Sigmoid colon (tissue), 7 donors: Measurements from ENCODE around the gene SPEM2. TPM values are rescaled to one million over a fixed set of nuclear protein-coding genes. Genes with fewer than 3 reads are reported as not detected.

Experiments
- polyA plus RNA-seq, 3 donors: library from polyadenylated mRNA; stranded (reverse); fragments of 200-250 nt; gene quantifications; one replicate each; pipeline ENCODE4 v1.2.3, GENCODE V29; 2013
- total RNA-seq, 4 donors: library from RNA; depleted of rRNA; stranded (reverse); fragments of >200 nt; gene quantifications; one replicate each; pipeline ENCODE4 v1.1.0, GENCODE V29; 2016
- donor health status: healthy with polysubstance abuse.
- donor health status: Bipolar disorder and iron deficiency.
- donor health status: healthy.

SPEM2 gene
- total and polyA plus RNA-seq, 7 donors: not detected

Other genes starting within 250 kb of the SPEM2 start
Only the 30 nearest of the 39 such genes appear.
- gene GABARAP, start 183.2 kb upstream of the SPEM2 start, total RNA-seq: 100 to 1,000 TPM; 147 to 645 (median 552) TPM
- gene GABARAP, start 183.2 kb upstream of the SPEM2 start, polyA plus RNA-seq: 1,000 to 10,000 TPM in 2 of 3 donors, 100 to 1,000 TPM in 1; 572 to 1,215 (median 1,036) TPM
- 10 to 100 TPM; 43.9 to 76.4 (median 53.0) TPM for gene CTDNEP1, start 173.9 kb upstream of the SPEM2 start, total RNA-seq
- 100 to 1,000 TPM in 1 of 3 donors, 10 to 100 TPM in 2; 80.2 to 110 (median 82.9) TPM for gene CTDNEP1, start 173.9 kb upstream of the SPEM2 start, polyA plus RNA-seq
- gene ELP5, start 173.4 kb upstream of the SPEM2 start, total RNA-seq: 10 to 100 TPM; 28.4 to 40.0 (median 34.2) TPM
- gene ELP5, start 173.4 kb upstream of the SPEM2 start, polyA plus RNA-seq: 10 to 100 TPM; 32.4 to 70.9 (median 42.9) TPM
- gene CLDN7, start 163.1 kb upstream of the SPEM2 start, total RNA-seq: 1 to 10 TPM in 3 of 4 donors, not detected in 1; 1.1 to 2.6 (median 1.9) TPM
- 100 to 1,000 TPM; 181 to 963 (median 332) TPM for gene CLDN7, start 163.1 kb upstream of the SPEM2 start, polyA plus RNA-seq
- gene SLC2A4, start 143.9 kb upstream of the SPEM2 start, total RNA-seq: 100 to 1,000 TPM in 2 of 4 donors, 10 to 100 TPM in 2; 72.9 to 127 (median 94.7) TPM
- gene SLC2A4, start 143.9 kb upstream of the SPEM2 start, polyA plus RNA-seq: 1 to 10 TPM in 2 of 3 donors, under 1 TPM in 1; 0.60 to 7.9 (median 2.8) TPM
- 1 to 10 TPM in 3 of 4 donors, under 1 TPM in 1; 0.28 to 2.5 (median 1.5) TPM for gene YBX2, start 131.0 kb upstream of the SPEM2 start, total RNA-seq
- gene YBX2, start 131.0 kb upstream of the SPEM2 start, polyA plus RNA-seq: 10 to 100 TPM in 2 of 3 donors, 1 to 10 TPM in 1; 4.8 to 37.6 (median 20.1) TPM
- gene EIF5A, start 118.0 kb upstream of the SPEM2 start, total RNA-seq: 100 to 1,000 TPM; 104 to 156 (median 125) TPM
- 100 to 1,000 TPM; 315 to 603 (median 403) TPM for gene EIF5A, start 118.0 kb upstream of the SPEM2 start, polyA plus RNA-seq
- gene GPS2, start 110.3 kb upstream of the SPEM2 start, total RNA-seq: 100 to 1,000 TPM in 1 of 4 donors, 10 to 100 TPM in 3; 82.3 to 114 (median 85.4) TPM
- gene GPS2, start 110.3 kb upstream of the SPEM2 start, polyA plus RNA-seq: 100 to 1,000 TPM in 1 of 3 donors, 10 to 100 TPM in 2; 67.9 to 113 (median 77.2) TPM
- gene NEURL4, start 96.3 kb upstream of the SPEM2 start, total RNA-seq: 10 to 100 TPM; 14.3 to 29.6 (median 17.6) TPM
- gene NEURL4, start 96.3 kb upstream of the SPEM2 start, polyA plus RNA-seq: 10 to 100 TPM in 1 of 3 donors, 1 to 10 TPM in 2; 6.0 to 31.6 (median 6.0) TPM
- 1 to 10 TPM; 1.1 to 3.9 (median 2.9) TPM for gene ACAP1, start 89.1 kb upstream of the SPEM2 start, total RNA-seq
- gene ACAP1, start 89.1 kb upstream of the SPEM2 start, polyA plus RNA-seq: 10 to 100 TPM in 1 of 3 donors, 1 to 10 TPM in 2; 1.2 to 55.8 (median 1.4) TPM
- 1 to 10 TPM; 4.4 to 6.4 (median 5.5) TPM for gene KCTD11, start 73.5 kb upstream of the SPEM2 start, total RNA-seq
- gene KCTD11, start 73.5 kb upstream of the SPEM2 start, polyA plus RNA-seq: 10 to 100 TPM in 1 of 3 donors, 1 to 10 TPM in 2; 6.2 to 11.7 (median 9.0) TPM
- not detected for gene TMEM95, start 70.5 kb upstream of the SPEM2 start, total RNA-seq
- not detected for gene TMEM95, start 70.5 kb upstream of the SPEM2 start, polyA plus RNA-seq
- 1 to 10 TPM; 2.1 to 5.4 (median 3.4) TPM for gene TNK1, start 44.5 kb upstream of the SPEM2 start, total RNA-seq
- gene TNK1, start 44.5 kb upstream of the SPEM2 start, polyA plus RNA-seq: 10 to 100 TPM in 2 of 3 donors, 1 to 10 TPM in 1; 8.4 to 14.6 (median 10.4) TPM
- 10 to 100 TPM; 10.4 to 18.3 (median 14.2) TPM for gene PLSCR3, start 31.1 kb upstream of the SPEM2 start, total RNA-seq
- 10 to 100 TPM; 11.6 to 27.2 (median 18.0) TPM for gene PLSCR3, start 31.1 kb upstream of the SPEM2 start, polyA plus RNA-seq
- gene TMEM256, start 21.5 kb upstream of the SPEM2 start, total RNA-seq: 100 to 1,000 TPM in 2 of 4 donors, 10 to 100 TPM in 2; 19.0 to 152 (median 99.7) TPM
- 100 to 1,000 TPM; 150 to 357 (median 235) TPM for gene TMEM256, start 21.5 kb upstream of the SPEM2 start, polyA plus RNA-seq
- 10 to 100 TPM in 2 of 4 donors, 1 to 10 TPM in 2; 6.8 to 18.8 (median 10.4) TPM for gene NLGN2, start 17.8 kb upstream of the SPEM2 start, total RNA-seq
- gene NLGN2, start 17.8 kb upstream of the SPEM2 start, polyA plus RNA-seq: 1 to 10 TPM in 1 of 3 donors, under 1 TPM in 2; 0.60 to 8.9 (median 0.69) TPM
- gene SPEM1, start 5.3 kb upstream of the SPEM2 start, total RNA-seq: not detected
- not detected for gene SPEM1, start 5.3 kb upstream of the SPEM2 start, polyA plus RNA-seq
- gene SPEM3, start 3.2 kb downstream of the SPEM2 start, total RNA-seq: not detected
- gene SPEM3, start 3.2 kb downstream of the SPEM2 start, polyA plus RNA-seq: not detected
- 1 to 10 TPM; 1.2 to 2.5 (median 1.6) TPM for gene TMEM102, start 9.8 kb downstream of the SPEM2 start, total RNA-seq
- gene TMEM102, start 9.8 kb downstream of the SPEM2 start, polyA plus RNA-seq: 10 to 100 TPM in 1 of 3 donors, 1 to 10 TPM in 2; 6.6 to 14.5 (median 8.1) TPM
- under 1 TPM in 1 of 4 donors, not detected in 3; 0.36 TPM for gene FGF11, start 13.9 kb downstream of the SPEM2 start, total RNA-seq
- gene FGF11, start 13.9 kb downstream of the SPEM2 start, polyA plus RNA-seq: 1 to 10 TPM in 1 of 3 donors, under 1 TPM in 1, not detected in 1; 0.69 to 2.8 TPM
- gene CHRNB1, start 19.4 kb downstream of the SPEM2 start, total RNA-seq: 1 to 10 TPM; 4.2 to 8.1 (median 6.5) TPM
- gene CHRNB1, start 19.4 kb downstream of the SPEM2 start, polyA plus RNA-seq: 10 to 100 TPM in 2 of 3 donors, 1 to 10 TPM in 1; 7.2 to 13.2 (median 11.2) TPM
- 10 to 100 TPM; 42.5 to 56.5 (median 45.3) TPM for gene ZBTB4, start 54.0 kb downstream of the SPEM2 start, total RNA-seq
- gene ZBTB4, start 54.0 kb downstream of the SPEM2 start, polyA plus RNA-seq: 10 to 100 TPM in 2 of 3 donors, 1 to 10 TPM in 1; 5.5 to 19.6 (median 12.0) TPM
- gene SLC35G6, start 55.8 kb downstream of the SPEM2 start, total RNA-seq: not detected
- gene SLC35G6, start 55.8 kb downstream of the SPEM2 start, polyA plus RNA-seq: not detected
- gene POLR2A, start 58.8 kb downstream of the SPEM2 start, total RNA-seq: 10 to 100 TPM; 30.1 to 43.2 (median 36.5) TPM
- gene POLR2A, start 58.8 kb downstream of the SPEM2 start, polyA plus RNA-seq: 10 to 100 TPM in 2 of 3 donors, 1 to 10 TPM in 1; 7.2 to 51.1 (median 11.3) TPM
- gene TNFSF12, start 123.4 kb downstream of the SPEM2 start, total RNA-seq: 100 to 1,000 TPM in 2 of 4 donors, 10 to 100 TPM in 2; 60.1 to 122 (median 91.8) TPM
- gene TNFSF12, start 123.4 kb downstream of the SPEM2 start, polyA plus RNA-seq: 10 to 100 TPM; 18.0 to 45.0 (median 26.1) TPM
- gene TNFSF13, start 133.1 kb downstream of the SPEM2 start, total RNA-seq: 10 to 100 TPM; 20.2 to 41.0 (median 24.5) TPM
- gene TNFSF13, start 133.1 kb downstream of the SPEM2 start, polyA plus RNA-seq: 100 to 1,000 TPM in 1 of 3 donors, 10 to 100 TPM in 2; 15.6 to 108 (median 21.0) TPM
- 10 to 100 TPM; 73.5 to 91.1 (median 81.1) TPM for gene SENP3, start 136.3 kb downstream of the SPEM2 start, total RNA-seq
- 10 to 100 TPM; 28.2 to 55.4 (median 35.6) TPM for gene SENP3, start 136.3 kb downstream of the SPEM2 start, polyA plus RNA-seq
- 10 to 100 TPM; 24.6 to 56.4 (median 37.0) TPM for gene CD68, start 154.0 kb downstream of the SPEM2 start, total RNA-seq
- 100 to 1,000 TPM in 2 of 3 donors, 10 to 100 TPM in 1; 58.3 to 161 (median 118) TPM for gene CD68, start 154.0 kb downstream of the SPEM2 start, polyA plus RNA-seq
- 10 to 100 TPM; 38.5 to 67.1 (median 50.8) TPM for gene MPDU1, start 158.2 kb downstream of the SPEM2 start, total RNA-seq
- 100 to 1,000 TPM in 1 of 3 donors, 10 to 100 TPM in 2; 38.4 to 121 (median 45.3) TPM for gene MPDU1, start 158.2 kb downstream of the SPEM2 start, polyA plus RNA-seq
- 10 to 100 TPM in 2 of 4 donors, 1 to 10 TPM in 2; 2.5 to 15.3 (median 10.5) TPM for gene SOX15, start 164.5 kb downstream of the SPEM2 start, total RNA-seq
- 1 to 10 TPM in 2 of 3 donors, not detected in 1; 1.2 TPM for gene SOX15, start 164.5 kb downstream of the SPEM2 start, polyA plus RNA-seq